ENCODE results near the gene PPDPF. TPM values are rescaled to one million over a fixed set of nuclear protein-coding genes. Genes with fewer than 3 reads are reported as not detected.

The PPDPF gene
- total RNA-seq, 1 experiment from 2014 or later = 243 TPM

DNA sequence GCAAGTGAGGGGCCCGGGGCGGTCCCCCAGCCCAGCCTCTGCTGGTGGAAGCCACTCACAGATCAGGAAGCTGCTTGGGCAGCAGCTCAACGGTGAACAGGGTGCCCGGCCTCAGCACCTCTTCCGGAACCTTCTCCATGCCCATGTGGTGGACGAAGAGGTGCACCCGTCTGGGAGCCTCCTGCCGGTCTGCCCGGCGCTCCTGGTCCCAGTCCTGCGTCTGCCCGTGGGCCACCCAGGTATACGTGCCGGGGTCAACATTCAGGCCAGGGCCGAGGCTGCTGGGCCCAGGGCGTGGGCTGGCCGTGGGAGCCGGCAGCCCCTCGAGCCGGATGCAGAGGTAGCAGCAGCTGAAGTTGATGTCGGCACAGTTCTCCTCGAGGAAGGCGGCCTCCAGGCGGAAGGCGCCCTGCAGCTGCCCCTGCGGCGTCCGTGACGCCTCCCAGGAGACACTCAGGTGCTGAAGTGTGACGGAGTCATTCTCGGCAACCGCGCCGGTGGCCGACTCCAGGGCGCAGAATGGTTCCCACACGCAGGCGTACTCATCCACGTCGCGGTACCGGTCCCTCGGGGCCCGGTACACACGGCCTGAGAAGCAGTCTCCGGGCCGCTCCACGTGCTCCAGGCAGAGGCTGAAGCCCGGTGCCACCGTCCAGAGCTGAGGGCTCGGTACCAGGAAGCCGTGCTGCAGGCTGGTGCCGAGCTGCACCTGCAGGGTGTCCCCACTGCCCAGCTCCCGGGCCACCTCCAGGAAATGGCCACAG lies 42.1 kb downstream of the PPDPF start:
- CTCF ChIA-PET = no interaction called here

GRCh38 chr20:63563225-63563935 lies 42.8 kb downstream of the PPDPF start:
- DNase-seq = no peak
- no TSS peak for BruUV-seq (replicated peaks)
- Histone ChIP-seq H3K4me1 (replicated peaks; ENCODE audit: insufficient read depth) (no peaks in the 10 kb centered on the region), H3K4me2 (no peak overlapping the region), H4K20me1 (ENCODE audit: insufficient read depth) (no peaks in the 10 kb centered on the region), H3K79me2 (ENCODE audit: low read depth) (no peaks in the 10 kb centered on the region), H3K27ac (no peak overlapping the region), H3K9me2 (ENCODE audit: insufficient read depth) (no peaks in the 10 kb centered on the region), H3K4me3 (no peak overlapping the region), H3K9me3 (ENCODE audit: insufficient read depth, low read depth) (no peaks in the 10 kb centered on the region), H3K36me3 (ENCODE audit: low read depth) (no peaks in the 10 kb centered on the region), H3F3A (ENCODE audit: insufficient read depth, low read depth) (peaks cover 7% of the 10 kb centered on the region), H2AFZ (no peak overlapping the region), H3K27me3 (ENCODE audit: insufficient read depth, low read depth) (no peaks in the 10 kb centered on the region)
- CTCF ChIA-PET = no interaction called here
- intact Hi-C loops (cut with micrococcal nuclease; ENCODE audit: unreplicated experiment) = no loop called here
- TF ChIP-seq EZH2 (IDR thresholded peaks at IDR 0.05; ENCODE audit: low read depth) = no peak
- no peak for TF ChIP-seq CTCF (conservative IDR thresholded peaks at IDR 0.05)
- POLR2A ChIA-PET (ENCODE audit: unreplicated experiment) = no interaction called here

More for the DNA sequence above, 42.1 kb downstream of the PPDPF start:
- H3K36me3 ChIP-seq (ENCODE audit: low read depth) = no peaks in the 10 kb centered on the region
- no peaks in the 10 kb centered on the region for H3K9me2 ChIP-seq (ENCODE audit: insufficient read depth)
- no TSS peak for BruUV-seq (replicated peaks)
- H3K27me3 ChIP-seq (ENCODE audit: insufficient read depth, low read depth) = no peaks in the 10 kb centered on the region
- H2AFZ ChIP-seq = no peak overlapping the region
- H3K4me2 ChIP-seq = no peak overlapping the region
- H3K79me2 ChIP-seq (ENCODE audit: low read depth) = no peaks in the 10 kb centered on the region
- no peak for TF ChIP-seq EZH2 (IDR thresholded peaks at IDR 0.05; ENCODE audit: low read depth)
- TF ChIP-seq CTCF (conservative IDR thresholded peaks at IDR 0.05) = no peak
- H4K20me1 ChIP-seq (ENCODE audit: insufficient read depth) = no peaks in the 10 kb centered on the region
- H3K4me3 ChIP-seq = no peak overlapping the region
- intact Hi-C loops (cut with micrococcal nuclease; ENCODE audit: unreplicated experiment) = no loop called here
- POLR2A ChIA-PET (ENCODE audit: unreplicated experiment) = no interaction called here
- peaks cover 5% of the 10 kb centered on the region for H3F3A ChIP-seq (ENCODE audit: insufficient read depth, low read depth)
- DNase-seq = no peak
- no peaks in the 10 kb centered on the region for H3K9me3 ChIP-seq (ENCODE audit: insufficient read depth, low read depth)
- no peak overlapping the region for H3K27ac ChIP-seq
- no peaks in the 10 kb centered on the region for H3K4me1 ChIP-seq (replicated peaks; ENCODE audit: insufficient read depth)

DNA sequence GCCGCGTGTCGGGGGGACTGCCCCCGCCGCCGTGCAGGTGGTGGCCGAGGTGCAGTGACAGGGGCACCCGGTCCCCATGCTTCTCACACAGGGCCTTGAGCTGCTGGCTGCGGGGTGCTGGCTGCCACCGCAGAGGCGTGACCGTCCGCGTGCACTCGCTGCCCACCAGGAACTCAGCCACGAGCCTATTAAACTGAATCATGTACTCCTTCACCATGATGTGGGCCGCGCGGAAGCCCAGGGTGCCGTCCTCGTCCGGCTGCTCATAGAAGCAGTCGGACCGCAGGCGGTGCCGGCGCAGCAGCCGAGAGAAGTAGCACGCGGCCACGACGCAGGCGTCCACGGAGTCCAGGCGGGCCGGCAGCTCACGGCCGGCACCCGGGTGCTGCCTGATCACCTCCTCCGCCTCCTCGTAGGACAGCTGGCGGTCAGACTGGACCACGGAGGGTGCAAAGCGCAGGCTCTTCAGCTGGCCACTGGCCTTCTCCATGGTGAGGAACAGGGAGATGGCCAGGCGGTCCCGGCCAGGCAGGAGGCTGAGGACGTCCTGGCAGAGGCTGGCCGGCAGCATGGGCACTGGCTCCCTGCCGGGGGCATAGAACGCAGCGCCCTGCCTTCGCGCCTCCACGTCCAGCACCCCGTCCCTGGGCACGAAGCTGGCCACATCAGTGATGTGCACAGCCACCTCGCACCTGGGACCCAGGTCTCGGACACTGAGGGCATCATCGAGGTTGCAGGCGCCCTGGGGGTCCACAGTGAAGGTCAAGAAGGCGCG lies 43.7 kb downstream of the PPDPF start:
- no peaks in the 10 kb centered on the region for H3K79me2 ChIP-seq (ENCODE audit: low read depth)
- H3K27me3 ChIP-seq (ENCODE audit: insufficient read depth, low read depth) = no peaks in the 10 kb centered on the region
- H3F3A ChIP-seq (ENCODE audit: insufficient read depth, low read depth) = peaks cover 3% of the 10 kb centered on the region; the same call in 1 of the 2 replicates
- H3K27ac ChIP-seq = no peak overlapping the region
- H4K20me1 ChIP-seq (ENCODE audit: insufficient read depth) = no peaks in the 10 kb centered on the region
- no peak overlapping the region for H2AFZ ChIP-seq
- H3K9me3 ChIP-seq (ENCODE audit: insufficient read depth, low read depth) = no peaks in the 10 kb centered on the region
- CTCF ChIA-PET = no interaction called here
- POLR2A ChIA-PET (ENCODE audit: unreplicated experiment) = no interaction called here
- no peak overlapping the region for H3K4me3 ChIP-seq
- no peak overlapping the region for H3K4me2 ChIP-seq
- no peaks in the 10 kb centered on the region for H3K4me1 ChIP-seq (replicated peaks; ENCODE audit: insufficient read depth)
- H3K9me2 ChIP-seq (ENCODE audit: insufficient read depth) = no peaks in the 10 kb centered on the region
- DNase-seq = no peak
- no TSS peak for BruUV-seq (replicated peaks)
- intact Hi-C loops (cut with micrococcal nuclease; ENCODE audit: unreplicated experiment) = no loop called here
- TF ChIP-seq EZH2 (IDR thresholded peaks at IDR 0.05; ENCODE audit: low read depth) (no peak), CTCF (conservative IDR thresholded peaks at IDR 0.05) (no peak)
- H3K36me3 ChIP-seq (ENCODE audit: low read depth) = no peaks in the 10 kb centered on the region

Data from PC-9 (cell line).